Measurements from ENCODE around the gene PNLIPRP3.
A peak's percentile ranks its signal among the peaks of the same experiment; 100 is the strongest.

The PNLIPRP3 gene

GRCh38 chr10:116470071-116470470 lies 42.4 kb downstream of the PNLIPRP3 start:
- Histone ChIP-seq H3K9ac (ENCODE audit: low read depth, low read length, poor library complexity, severe bottlenecking) (no peak overlapping the region), H3K9me2 (replicated peaks; ENCODE audit: low read depth, low read length) (no peaks in the 10 kb centered on the region), H3K4me1 (ENCODE audit: insufficient read depth, low read length, poor library complexity, severe bottlenecking) (peaks cover 34% of the 10 kb centered on the region), H3K4me3 (ENCODE audit: low read length, poor library complexity, severe bottlenecking) (no peak overlapping the region), H2AFZ (ENCODE audit: low read length) (peak overlapping the region; percentile 51; the same call in 1 of the 2 replicates), H3K27me3 (ENCODE audit: insufficient read depth, low read length, poor library complexity, severe bottlenecking) (no peaks in the 10 kb centered on the region), H3K4me2 (ENCODE audit: low read depth, low read length, poor library complexity, severe bottlenecking) (no peak overlapping the region), H3K79me2 (ENCODE audit: insufficient read depth, low read length) (no peaks in the 10 kb centered on the region), H3K9me3 (ENCODE audit: insufficient read depth, low read depth, low read length) (no peaks in the 10 kb centered on the region), H4K20me1 (ENCODE audit: insufficient read depth, low read length, poor library complexity, severe bottlenecking) (no peaks in the 10 kb centered on the region), H3K36me3 (ENCODE audit: insufficient read depth, low read length) (no peaks in the 10 kb centered on the region), H3F3A (ENCODE audit: low read depth) (no peaks in the 10 kb centered on the region)
- TF ChIP-seq EZH2phosphoT487 (IDR thresholded peaks at IDR 0.05; ENCODE audit: borderline replicate concordance) (no peak), CTCF (conservative IDR thresholded peaks at IDR 0.05; ENCODE audit: low read length) (no peak)

GRCh38 chr10:116470768-116471415 lies 43.2 kb downstream of the PNLIPRP3 start:
- Histone ChIP-seq H3K9ac (ENCODE audit: low read depth, low read length, poor library complexity, severe bottlenecking) (no peak overlapping the region), H3K36me3 (ENCODE audit: insufficient read depth, low read length) (no peaks in the 10 kb centered on the region), H3K4me2 (ENCODE audit: low read depth, low read length, poor library complexity, severe bottlenecking) (no peak overlapping the region), H3K79me2 (ENCODE audit: insufficient read depth, low read length) (no peaks in the 10 kb centered on the region), H2AFZ (ENCODE audit: low read length) (no peak overlapping the region), H3K9me2 (replicated peaks; ENCODE audit: low read depth, low read length) (no peaks in the 10 kb centered on the region), H3K9me3 (ENCODE audit: insufficient read depth, low read depth, low read length) (no peaks in the 10 kb centered on the region), H3F3A (ENCODE audit: low read depth) (no peaks in the 10 kb centered on the region), H3K4me3 (ENCODE audit: low read length, poor library complexity, severe bottlenecking) (no peak overlapping the region), H3K27me3 (ENCODE audit: insufficient read depth, low read length, poor library complexity, severe bottlenecking) (no peaks in the 10 kb centered on the region), H4K20me1 (ENCODE audit: insufficient read depth, low read length, poor library complexity, severe bottlenecking) (no peaks in the 10 kb centered on the region), H3K4me1 (ENCODE audit: insufficient read depth, low read length, poor library complexity, severe bottlenecking) (peaks cover 27% of the 10 kb centered on the region)
- TF ChIP-seq CTCF (conservative IDR thresholded peaks at IDR 0.05; ENCODE audit: low read length) (peak; percentile 87), EZH2phosphoT487 (IDR thresholded peaks at IDR 0.05; ENCODE audit: borderline replicate concordance) (no peak)

- Histone ChIP-seq H3F3A (ENCODE audit: low read depth) (no peaks in the 10 kb centered on the region), H3K27me3 (ENCODE audit: insufficient read depth, low read length, poor library complexity, severe bottlenecking) (no peaks in the 10 kb centered on the region), H3K9me2 (replicated peaks; ENCODE audit: low read depth, low read length) (no peaks in the 10 kb centered on the region), H4K20me1 (ENCODE audit: insufficient read depth, low read length, poor library complexity, severe bottlenecking) (no peaks in the 10 kb centered on the region), H2AFZ (ENCODE audit: low read length) (peak overlapping the region; percentile 74), H3K9me3 (ENCODE audit: insufficient read depth, low read depth, low read length) (no peaks in the 10 kb centered on the region), H3K4me3 (ENCODE audit: low read length, poor library complexity, severe bottlenecking) (peak overlapping the region; percentile 45), H3K4me1 (ENCODE audit: insufficient read depth, low read length, poor library complexity, severe bottlenecking) (peaks cover 23% of the 10 kb centered on the region), H3K4me2 (ENCODE audit: low read depth, low read length, poor library complexity, severe bottlenecking) (peak overlapping the region; percentile 69), H3K79me2 (ENCODE audit: insufficient read depth, low read length) (no peaks in the 10 kb centered on the region), H3K9ac (ENCODE audit: low read depth, low read length, poor library complexity, severe bottlenecking) (no peak overlapping the region), H3K36me3 (ENCODE audit: insufficient read depth, low read length) (no peaks in the 10 kb centered on the region)
- TF ChIP-seq EZH2phosphoT487 (IDR thresholded peaks at IDR 0.05; ENCODE audit: borderline replicate concordance) (no peak), CTCF (conservative IDR thresholded peaks at IDR 0.05; ENCODE audit: low read length) (no peak)
Measured at GRCh38 chr10:116472891-116473290, 45.2 kb downstream of the PNLIPRP3 start.
